Measurements from ENCODE around the gene WFDC6. TPM values are rescaled to one million over a fixed set of nuclear protein-coding genes. Genes with fewer than 3 reads are reported as not detected.
"Not testable (repeated sequence)": the region's sequence is repeated elsewhere in the genome, so short reads cannot be mapped to it uniquely, and the experiment has no call there.

Gene WFDC6
- under 1 TPM in 1 of 3 donors, not detected in 2; 0.30 TPM for polyA plus RNA-seq (ENCODE audit: insufficient read length in 3 of 3)
- long read RNA-seq, donor 1 = 0 reads
- long read RNA-seq, donor 2 = 0 reads
- long read RNA-seq, donor 3 = 0 reads
- long read RNA-seq, donor 4 = 0 reads
- long read RNA-seq, donor 5 = 0 reads
- long read RNA-seq, donor 6 = 0 reads
- long read RNA-seq, donor 7 = 0 reads
- long read RNA-seq, donor 8 = 0 reads
- long read RNA-seq, donor 9 = 0 reads
- long read RNA-seq, donor 10 = 0 reads
- long read RNA-seq, donor 11 = 0 reads
- long read RNA-seq, donor 12 = 0 reads
- long read RNA-seq, donor 13 = 0 reads
- long read RNA-seq, donor 14 = 0 reads
- long read RNA-seq, donor 15 = 0 reads
- long read RNA-seq, donor 16 = 0 reads

DNA sequence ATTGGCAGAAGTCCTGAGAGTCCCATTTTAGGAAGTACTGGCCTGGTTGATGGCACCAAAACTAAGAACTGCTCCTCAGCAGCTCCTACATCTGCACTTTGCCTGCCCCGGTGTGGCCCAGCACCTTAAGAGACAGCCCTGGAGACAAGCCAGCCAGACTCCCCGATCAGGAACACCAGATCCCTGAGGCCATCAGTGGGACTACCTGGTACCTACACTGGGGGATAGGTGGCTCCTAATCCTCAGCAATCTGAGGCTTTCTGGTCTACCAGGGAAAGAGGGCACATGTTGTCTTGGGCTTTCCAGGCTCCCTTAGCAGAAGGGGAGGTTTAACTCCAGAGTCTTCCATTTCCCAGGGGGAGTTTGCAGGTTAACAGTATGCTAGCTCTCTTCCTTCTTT lies at the start of gene WFDC6:
TSS of gene WFDC6 (minus strand) at position 101 of the 400 bp plus-strand sequence. CDS start at position 26, 75 bp downstream.
- no peak for DNase-seq (ENCODE audit: extremely low read depth in 1 of 11, low read depth in 9 of 11, low spot score in 4 of 11)

DNA sequence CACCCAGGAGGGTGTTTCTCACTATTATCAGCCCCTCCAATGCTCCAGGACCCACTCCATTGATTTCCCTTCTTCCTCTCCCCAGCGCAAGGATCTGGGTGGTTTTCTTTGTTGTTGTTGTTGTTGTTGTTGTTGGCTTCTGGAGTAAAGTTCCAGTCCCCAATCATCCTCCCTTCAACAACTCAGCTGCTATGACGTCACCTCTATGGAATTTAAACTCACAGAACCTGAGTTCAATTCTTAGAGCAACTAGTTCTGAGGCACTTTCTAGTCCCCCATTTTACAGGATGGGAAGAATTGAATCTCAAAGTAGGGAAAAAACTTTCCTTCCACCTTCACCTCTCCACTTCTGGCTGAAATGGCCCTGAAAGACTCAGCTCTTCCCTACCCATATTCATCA lies 49.5 kb upstream of the WFDC6 start:
- DNase-seq (ENCODE audit: extremely low read depth in 1 of 11, low read depth in 9 of 11, low spot score in 4 of 11) = no peak

DNA sequence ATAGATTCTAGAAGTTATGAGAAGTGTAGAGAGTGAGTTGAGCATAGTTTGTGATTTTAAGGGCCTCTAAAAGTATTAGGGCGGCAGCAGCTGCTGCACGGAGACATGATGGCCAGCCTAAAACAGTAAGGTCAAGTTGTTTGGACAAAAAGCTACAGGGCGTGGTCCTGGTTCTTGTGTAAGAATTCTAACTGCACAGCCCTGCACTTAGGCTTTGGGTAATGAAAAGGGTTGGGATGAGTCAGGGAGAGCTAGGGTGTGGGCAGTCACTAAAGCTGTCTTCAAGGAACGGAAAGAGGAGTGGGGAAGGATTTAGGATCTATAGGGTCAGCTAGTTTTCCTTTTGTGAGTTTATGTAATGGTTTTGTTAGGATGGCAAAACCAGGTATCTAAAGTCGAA lies 46.7 kb upstream of the WFDC6 start:
- DNase-seq (ENCODE audit: extremely low read depth in 1 of 11, low read depth in 9 of 11, low spot score in 4 of 11) = not testable (repeated sequence)

DNA sequence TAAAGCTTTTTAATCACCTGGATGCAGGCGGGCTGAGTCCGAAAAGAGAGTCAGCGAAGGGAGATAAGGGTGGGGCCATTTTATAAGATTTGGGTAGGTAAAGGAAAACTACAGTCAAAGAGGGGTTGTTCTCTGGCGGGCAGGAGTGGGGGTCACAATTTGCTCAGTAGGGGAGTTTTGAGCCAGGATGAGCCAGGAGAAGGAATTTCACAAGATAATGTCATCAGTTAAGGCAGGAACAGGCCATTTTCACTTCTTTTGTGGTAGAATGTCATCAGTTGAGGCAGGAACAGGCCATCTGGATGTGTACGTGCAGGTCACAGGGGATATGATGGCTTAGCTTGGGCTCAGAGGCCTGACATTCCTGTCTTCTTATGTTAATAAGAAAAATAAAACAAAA lies 45.0 kb upstream of the WFDC6 start:
- not testable (repeated sequence) for DNase-seq (ENCODE audit: extremely low read depth in 1 of 11, low read depth in 9 of 11, low spot score in 4 of 11)

DNA sequence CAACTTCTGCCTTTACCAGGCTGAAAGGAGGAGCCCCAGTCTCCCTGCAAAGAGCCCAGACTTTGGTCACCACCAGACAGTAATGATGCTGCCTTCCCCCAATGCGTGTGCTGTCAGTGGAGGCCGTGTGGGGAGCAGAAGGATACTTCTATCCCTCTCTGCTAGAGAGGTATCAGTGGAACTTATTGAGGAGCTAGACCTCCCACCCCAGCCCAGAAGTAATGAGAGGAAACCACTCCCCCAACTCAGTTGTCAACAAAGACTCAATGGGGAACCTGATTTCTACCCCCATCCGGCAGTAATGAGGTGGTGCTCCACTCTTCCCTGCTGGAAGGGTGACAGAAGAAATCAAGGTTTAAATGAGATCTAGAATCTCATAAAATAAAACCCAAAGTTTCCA lies 44.2 kb upstream of the WFDC6 start:
- no peak for DNase-seq (ENCODE audit: extremely low read depth in 1 of 11, low read depth in 9 of 11, low spot score in 4 of 11)

DNA sequence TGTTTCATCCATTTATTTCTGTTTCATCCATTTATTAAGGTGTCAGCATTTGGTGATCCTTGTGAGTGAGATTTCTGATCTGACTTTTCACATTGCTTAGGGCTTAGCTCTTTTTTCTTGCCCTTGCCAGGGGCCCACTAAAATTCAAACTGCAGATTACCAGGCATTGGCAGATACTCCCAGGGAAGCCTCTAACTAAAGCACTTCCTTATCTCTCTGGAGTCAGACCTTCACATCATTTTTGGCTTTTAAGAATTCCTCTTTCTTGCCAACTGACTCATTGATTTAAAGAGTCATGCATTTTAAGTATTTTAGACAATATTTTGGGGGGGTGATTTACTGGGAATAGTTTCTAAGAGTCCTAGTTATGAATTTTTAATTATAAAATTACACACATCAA lies 42.4 kb upstream of the WFDC6 start:
- DNase-seq (ENCODE audit: extremely low read depth in 1 of 11, low read depth in 9 of 11, low spot score in 4 of 11) = no peak

DNA sequence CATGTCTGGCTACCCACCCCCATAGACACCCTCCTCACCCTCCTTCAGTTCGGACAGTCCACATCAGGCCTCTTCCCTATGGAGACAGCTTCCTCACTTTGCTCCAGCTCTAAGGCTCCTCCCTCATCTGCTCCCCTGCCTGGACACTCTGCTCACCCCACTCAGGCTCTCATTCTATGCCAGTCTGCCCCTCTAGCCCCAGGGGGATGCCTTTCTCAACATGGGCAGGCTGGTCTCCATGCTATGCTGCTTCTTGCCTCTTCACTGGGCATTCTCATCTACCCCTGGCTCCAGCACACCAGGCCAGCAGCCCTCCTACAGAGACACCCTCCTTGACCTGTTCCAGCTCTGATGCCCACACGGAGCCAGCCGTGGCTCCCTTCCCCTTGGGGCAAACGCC lies 39.9 kb upstream of the WFDC6 start, which contains the start of gene WFDC8:
TSS of gene WFDC8 (minus strand) at position 101 of the 400 bp plus-strand sequence. CDS start at position 64, 37 bp downstream.
- no peak for DNase-seq (ENCODE audit: extremely low read depth in 1 of 11, low read depth in 9 of 11, low spot score in 4 of 11)

DNA sequence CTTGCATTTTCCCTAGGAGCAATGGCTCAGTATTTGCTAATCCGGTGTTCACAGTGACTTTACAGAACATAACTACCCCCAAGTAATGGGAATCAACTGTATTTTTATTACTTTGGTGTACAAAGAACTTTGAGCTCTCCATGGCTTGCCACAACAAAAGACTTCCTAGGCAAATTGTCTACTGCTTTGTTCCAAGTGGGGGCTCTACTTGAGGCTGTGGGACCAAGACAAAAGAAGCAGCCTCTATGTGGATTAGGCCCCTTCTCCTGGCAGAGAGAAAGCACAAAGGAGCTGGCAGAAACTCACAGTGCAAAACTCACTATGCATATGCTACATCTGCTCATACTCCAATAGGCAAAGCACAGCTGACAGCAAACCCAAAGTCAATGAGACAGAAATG lies 38.9 kb upstream of the WFDC6 start:
- DNase-seq (ENCODE audit: extremely low read depth in 1 of 11, low read depth in 9 of 11, low spot score in 4 of 11) = no peak

DNA sequence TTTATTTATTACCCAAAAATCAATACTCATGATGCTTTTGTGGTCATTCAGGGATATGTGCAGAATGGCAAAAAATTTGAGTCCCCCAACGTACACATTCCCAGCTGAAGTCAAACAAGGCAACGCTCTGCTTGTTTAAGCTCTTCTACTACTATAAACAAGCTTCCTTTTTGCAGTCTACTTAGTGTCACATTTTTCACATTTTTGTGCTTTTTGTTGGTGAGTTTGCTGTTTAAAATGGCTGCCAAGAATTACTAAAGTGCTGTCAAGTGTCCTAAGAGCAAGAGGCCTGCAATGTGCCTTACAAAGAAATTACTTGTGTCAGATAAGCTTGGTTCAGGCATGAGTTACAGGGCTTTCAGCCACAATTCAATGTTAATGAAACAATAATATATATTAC lies 37.7 kb upstream of the WFDC6 start:
- peak in 10 of 11 donors; percentile 9 to 42 (median 14) for DNase-seq (ENCODE audit: extremely low read depth in 1 of 11, low read depth in 9 of 11, low spot score in 4 of 11)

DNA sequence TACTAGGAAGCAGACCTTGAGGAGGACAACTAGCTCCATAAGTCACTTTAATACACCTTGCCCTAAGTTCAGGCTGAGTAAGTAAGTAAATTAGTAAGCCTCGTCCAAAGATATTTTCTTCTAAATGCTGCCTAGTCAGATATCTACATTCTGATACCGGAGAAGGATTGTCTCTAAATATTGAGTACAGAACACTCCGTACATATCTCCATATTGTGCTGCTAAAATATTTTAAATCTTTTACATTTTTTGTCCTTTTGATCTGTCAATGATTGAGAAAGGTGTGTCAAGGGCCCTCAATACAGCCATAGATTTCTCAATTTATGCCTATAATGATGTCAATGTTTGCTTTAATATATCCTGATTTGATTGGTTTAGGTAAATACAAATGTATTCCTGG lies 36.6 kb upstream of the WFDC6 start:
- DNase-seq (ENCODE audit: extremely low read depth in 1 of 11, low read depth in 9 of 11, low spot score in 4 of 11) = no peak

DNA sequence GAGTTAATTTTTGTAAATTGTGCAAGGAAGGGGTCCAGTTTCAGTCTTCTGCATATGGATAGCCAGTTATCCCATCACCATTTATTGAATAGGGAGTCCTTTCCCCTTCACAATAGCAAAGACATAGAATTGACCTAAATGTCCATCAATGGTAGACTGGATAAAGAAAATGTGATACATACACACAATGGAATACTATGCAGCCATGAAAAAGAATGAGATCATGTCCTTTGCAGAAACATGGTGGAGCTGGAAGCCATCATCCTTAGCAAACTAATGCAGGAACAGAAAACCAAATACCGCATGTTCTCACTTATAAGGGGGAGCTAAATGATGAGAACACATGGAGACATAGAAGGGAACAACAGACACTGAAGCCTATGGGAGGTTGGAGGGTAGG lies 30.4 kb upstream of the WFDC6 start:
- not testable (repeated sequence) for DNase-seq (ENCODE audit: extremely low read depth in 1 of 11, low read depth in 9 of 11, low spot score in 4 of 11)

DNA sequence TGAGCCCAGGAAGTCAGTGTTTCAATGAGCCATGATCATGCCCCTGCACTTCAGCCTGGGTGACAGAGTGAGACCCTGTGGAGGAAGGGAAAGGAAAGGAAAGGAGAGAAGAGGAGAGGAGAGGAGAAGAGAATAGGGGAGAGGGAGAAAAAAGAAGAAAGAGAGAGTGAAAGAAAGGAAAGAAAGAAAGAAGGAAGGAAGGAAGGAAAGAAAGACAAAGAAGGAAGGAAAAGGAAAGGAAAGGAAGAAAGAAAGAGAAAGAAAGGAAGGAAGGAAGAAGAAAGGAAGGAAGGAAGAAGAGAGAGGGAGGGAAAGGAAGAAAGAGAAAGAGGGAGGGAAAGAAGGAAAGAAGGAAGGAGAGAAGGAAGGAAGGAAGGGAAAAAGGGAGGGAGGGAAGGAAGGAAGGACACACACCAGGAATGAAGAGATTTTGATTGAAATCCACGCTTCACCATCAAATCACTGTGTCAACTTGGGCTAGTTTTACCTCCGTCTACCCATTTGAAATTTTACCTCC lies 25.5 kb upstream of the WFDC6 start:
- no peak for DNase-seq (ENCODE audit: extremely low read depth in 1 of 11, low read depth in 9 of 11, low spot score in 4 of 11)

DNA sequence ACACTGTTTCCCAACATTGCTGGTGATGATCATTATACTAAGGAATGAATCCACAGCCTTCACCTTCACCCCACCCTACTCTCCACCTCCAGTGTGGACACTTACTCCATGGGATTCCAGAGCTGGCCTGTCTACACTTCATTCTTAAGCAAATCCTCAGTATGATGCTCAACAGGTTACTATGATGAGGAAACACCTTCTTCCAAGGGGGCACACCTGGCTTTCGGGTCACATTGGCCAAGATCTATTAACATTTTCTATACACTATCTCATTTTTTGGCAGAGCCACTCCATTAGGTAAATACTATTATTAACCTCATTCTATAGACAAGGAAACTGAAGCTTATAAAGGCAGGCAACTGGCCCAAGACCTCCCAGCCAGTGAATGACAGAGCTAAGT lies 15.9 kb upstream of the WFDC6 start:
- DNase-seq (ENCODE audit: extremely low read depth in 1 of 11, low read depth in 9 of 11, low spot score in 4 of 11) = no peak

DNA sequence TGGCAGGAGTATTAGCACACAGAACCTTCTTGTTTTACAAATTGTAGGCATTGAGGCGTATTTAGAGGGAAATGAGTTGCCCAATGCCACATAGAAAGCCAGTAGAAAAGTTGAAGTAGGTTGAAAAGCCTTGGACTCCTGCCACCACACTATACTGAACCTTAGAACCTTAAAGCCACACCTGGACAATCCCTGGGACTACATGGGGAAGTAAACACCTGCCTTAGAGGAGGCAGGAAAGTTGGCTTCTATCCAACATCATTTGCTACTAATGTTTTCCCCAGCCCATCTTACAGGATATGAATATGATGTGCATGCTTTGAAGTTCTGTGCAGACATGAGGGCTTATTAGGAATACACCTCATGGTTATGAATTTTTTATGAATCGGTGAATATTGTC lies 13.2 kb upstream of the WFDC6 start:
- no peak for DNase-seq (ENCODE audit: extremely low read depth in 1 of 11, low read depth in 9 of 11, low spot score in 4 of 11)

DNA sequence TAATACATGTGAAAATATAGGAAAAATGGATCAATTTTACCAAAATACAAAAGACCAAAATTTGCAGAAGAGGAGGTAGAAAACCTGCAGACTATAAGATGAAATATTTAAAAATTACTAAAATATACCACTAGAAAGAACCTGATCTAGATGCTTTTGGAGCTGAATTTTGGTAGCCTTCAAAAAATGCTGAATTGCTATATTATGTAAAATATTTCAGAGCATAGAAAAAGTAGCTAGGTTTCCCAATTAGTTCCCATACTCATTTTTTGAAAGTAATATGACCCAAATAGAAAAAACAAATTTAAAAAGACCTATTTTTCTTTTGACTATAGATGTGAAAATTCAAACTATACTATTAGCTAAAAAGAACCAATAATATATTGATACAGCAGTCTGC lies 11.5 kb upstream of the WFDC6 start:
- no peak for DNase-seq (ENCODE audit: extremely low read depth in 1 of 11, low read depth in 9 of 11, low spot score in 4 of 11)

DNA sequence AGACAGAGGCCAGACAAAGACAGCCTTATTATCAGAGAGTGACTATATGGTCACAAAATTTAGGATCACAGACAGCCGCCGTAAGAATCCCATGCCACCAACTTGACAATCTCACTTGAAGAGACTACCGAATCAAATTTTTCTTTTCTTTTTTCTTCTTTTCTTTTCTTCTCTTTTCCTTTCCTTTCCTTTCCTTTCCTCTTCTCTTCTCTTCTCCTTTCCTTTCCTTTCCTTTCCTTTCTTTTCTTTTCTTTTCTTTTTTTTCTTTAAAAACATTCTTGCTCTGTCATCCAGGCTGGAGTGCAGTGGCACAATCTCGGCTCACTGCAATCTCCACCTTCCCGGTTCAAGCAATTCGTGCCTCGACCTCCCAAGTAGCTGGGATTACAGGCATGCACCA lies 9.1 kb upstream of the WFDC6 start:
- DNase-seq (ENCODE audit: extremely low read depth in 1 of 11, low read depth in 9 of 11, low spot score in 4 of 11) = no peak

DNA sequence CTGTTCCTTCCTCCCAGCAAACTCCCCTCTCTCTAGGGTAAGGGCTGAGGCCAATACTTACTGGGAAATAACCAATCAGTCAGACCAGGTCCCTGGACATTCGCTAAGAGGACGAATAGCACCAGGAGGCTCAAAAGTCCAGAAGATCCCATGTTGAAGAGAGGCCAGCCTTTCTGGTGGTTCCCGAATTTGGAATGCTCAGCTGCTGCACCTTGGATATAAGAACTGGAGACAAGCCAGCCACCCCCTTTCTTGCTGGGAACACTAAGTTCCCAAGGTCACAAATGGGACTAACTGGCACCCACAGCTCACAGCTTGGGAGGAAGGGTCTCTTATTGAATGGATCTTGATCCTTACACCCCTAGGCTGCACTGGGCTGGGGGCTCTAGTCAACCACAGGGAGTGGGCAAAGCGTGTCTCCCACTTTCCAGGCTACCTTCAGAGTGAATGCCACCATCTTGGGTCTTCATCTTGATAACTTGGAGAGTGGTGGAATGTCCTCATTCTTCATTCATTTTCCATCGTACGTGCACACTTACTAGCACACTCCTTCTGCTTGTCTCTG lies 8.0 kb upstream of the WFDC6 start, which contains the start of gene EPPIN:
TSS of gene EPPIN (minus strand) at position 196 of the 565 bp plus-strand sequence. CDS start at position 152, 44 bp downstream.
- no peak for DNase-seq (ENCODE audit: extremely low read depth in 1 of 11, low read depth in 9 of 11, low spot score in 4 of 11)

DNA sequence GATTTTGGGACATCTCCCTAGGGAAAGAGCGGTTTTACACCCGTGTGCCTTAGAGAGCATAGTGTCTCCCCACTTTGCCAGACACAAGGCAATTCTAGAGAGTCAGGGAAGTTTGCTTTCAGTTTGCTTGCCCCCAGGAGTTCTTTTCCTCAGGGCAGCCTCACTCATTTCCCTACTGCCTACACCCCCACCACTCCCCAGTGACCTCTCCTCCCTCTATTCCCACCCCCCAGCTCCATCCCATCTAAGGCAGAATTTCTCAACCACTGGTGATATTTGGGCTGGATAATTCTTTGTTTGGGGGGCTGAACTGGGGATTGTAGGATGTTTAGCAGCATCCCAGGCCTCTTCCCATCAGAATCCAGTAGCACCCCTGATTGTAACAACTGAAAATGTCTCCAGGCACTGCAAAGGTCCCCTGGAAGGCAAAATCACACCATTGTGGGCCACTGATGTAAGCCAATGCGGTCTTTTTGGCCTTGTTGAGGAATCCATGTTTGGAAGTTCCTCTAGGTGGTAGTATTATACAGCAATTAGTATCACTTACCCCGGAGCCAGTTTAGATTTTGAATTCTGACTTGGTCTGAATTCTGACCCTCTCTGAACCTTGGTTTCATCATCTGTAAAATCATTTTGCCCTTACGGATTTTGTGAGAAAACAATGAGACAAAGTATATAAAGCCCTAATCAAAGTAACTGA lies 6.6 kb upstream of the WFDC6 start:
- DNase-seq (ENCODE audit: extremely low read depth in 1 of 11, low read depth in 9 of 11, low spot score in 4 of 11) = peak in 5 of 11 donors; percentile 5 to 13 (median 7)

DNA sequence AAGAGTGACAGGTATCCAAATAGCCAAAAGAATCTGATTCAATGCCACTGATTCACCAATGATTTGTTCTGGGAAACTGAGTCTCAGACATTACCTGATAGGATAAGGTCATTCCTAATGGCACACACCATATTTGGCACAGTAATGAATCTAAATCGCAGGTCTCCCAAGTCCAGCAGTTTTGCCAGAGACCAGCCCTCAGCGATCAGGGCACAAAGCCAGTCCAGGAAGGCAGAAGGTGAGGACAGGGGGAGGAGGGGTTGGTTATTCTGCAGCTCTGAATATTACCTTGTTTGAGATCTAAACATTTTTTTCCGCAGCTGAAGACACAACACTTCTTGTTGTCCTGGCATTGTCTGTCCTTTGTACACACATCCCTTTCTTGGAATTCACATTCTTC lies 6.1 kb upstream of the WFDC6 start:
- no peak for DNase-seq (ENCODE audit: extremely low read depth in 1 of 11, low read depth in 9 of 11, low spot score in 4 of 11)
